RCC 7860 (cell line): ENCODE data around the gene AGAP1.

ENCODE experiments used
- DNase-seq: peaks from one replicate; pipeline ENCODE4 v3.0.0-alpha.2; 2015; ENCODE audit warnings: low spot score
- FAIRE-seq: peaks from 2 replicates; lab custom pipeline; 2012; peaks lifted over from hg19 to GRCh38; lab: Jason Lieb, UNC

Gene AGAP1

DNA sequence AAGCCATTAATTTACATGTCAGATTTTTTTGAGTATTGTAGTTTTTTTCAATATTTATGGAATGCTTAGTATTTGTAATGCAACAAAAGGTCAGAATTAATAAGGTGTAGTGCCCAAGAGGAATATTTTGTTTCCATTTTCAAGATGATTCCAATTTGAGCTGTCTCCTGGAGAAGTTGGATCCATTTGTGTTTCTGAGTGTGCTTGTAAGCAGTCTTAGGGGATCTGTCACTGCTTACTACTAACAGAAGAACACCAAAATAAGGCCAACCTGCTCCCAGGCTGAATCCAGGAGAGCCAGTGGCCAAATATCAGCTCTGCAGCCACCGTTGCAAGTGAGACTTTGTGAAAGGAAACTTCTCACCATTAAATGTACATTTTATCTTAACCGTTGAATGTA is 129.9 kb downstream of the AGAP1 start:
- FAIRE-seq (no peak), DNase-seq (no peak)

DNA sequence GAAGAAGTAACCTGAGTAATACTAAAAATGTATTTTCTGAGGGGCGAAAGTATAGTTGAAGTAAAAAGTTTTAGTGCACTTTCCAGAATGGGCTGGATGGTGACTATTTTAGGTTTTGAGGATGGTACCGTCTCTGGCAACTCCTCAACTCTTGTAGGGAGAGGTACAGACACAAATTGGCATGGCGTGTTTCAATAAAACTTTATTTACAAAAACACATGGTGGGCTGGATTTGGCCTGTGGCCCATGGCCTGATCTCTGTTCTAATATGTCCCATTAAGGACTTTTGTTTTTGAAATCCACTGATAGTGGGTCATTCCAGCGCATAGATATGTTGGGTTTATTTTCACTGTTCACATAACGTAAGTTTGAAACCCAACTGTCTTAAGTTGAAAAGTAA is 132.8 kb downstream of the AGAP1 start:
- FAIRE-seq = no peak

DNA sequence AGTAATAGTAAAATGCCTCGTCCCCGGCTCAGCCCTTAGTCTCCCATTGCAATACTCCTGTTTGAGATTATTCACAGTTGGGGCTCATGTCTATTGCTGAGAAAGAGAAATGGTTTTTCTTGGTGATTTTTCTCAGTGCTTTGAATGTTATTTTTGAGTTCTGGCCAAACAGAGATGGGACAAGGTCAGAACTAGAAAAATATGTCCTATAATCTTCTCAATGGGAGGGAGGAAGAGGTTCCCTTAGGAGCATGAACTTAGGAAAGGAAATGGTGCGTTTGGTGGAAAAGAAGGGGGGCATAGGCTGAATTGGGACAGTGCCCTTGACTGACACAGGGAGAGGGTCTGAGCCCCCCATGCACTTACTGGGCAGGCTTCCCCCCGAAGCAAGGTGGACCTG is 133.8 kb downstream of the AGAP1 start:
- FAIRE-seq = no peak

More for the DNA sequence above, 132.8 kb downstream of the AGAP1 start:
- DNase-seq = no peak

GRCh38 chr2:235630718-235631296 is 137.0 kb downstream of the AGAP1 start:
- DNase-seq (no peak), FAIRE-seq (no peak)

More for the DNA sequence above, 133.8 kb downstream of the AGAP1 start:
- no peak for DNase-seq

DNA sequence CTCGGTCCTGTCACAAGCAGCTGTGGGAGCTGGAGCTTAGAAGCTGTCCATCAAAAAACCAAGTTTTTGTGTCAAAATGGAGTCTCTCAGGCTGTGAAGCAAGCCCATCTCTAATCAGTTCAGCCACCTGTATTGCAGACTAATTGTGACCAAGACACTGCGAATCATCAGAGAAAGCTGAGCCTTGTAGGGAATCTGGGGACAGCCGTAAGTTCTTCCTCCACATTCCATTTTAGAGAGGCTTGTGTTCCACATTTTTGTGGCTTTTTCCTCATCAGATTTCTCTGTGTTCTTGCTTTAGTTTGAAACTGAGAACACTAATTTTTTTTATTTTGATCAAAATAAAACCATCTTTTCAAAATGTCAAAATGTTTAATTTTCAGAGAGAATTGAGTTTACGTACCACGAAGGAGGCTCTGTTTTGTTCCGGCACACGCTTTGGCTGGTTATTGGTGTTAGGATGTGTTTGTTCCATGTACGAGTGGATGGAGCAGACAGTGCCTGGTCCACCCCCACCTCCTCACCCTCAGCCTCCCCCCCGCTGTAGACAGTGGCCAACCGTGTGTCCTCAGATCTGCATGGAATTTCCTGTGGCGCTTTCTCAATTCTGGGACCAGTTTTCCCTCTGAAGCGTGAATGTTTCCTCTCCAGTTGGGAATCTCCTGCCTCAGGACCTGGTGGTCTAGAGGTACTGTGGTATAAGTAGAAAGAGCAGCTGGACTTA is 140.8 kb downstream of the AGAP1 start:
- FAIRE-seq (no peak), DNase-seq (no peak)

GRCh38 chr2:235636546-235636945 is 142.7 kb downstream of the AGAP1 start:
- DNase-seq = no peak
- no peak for FAIRE-seq

GRCh38 chr2:235637896-235638295 is 144.1 kb downstream of the AGAP1 start:
- FAIRE-seq = no peak

DNA sequence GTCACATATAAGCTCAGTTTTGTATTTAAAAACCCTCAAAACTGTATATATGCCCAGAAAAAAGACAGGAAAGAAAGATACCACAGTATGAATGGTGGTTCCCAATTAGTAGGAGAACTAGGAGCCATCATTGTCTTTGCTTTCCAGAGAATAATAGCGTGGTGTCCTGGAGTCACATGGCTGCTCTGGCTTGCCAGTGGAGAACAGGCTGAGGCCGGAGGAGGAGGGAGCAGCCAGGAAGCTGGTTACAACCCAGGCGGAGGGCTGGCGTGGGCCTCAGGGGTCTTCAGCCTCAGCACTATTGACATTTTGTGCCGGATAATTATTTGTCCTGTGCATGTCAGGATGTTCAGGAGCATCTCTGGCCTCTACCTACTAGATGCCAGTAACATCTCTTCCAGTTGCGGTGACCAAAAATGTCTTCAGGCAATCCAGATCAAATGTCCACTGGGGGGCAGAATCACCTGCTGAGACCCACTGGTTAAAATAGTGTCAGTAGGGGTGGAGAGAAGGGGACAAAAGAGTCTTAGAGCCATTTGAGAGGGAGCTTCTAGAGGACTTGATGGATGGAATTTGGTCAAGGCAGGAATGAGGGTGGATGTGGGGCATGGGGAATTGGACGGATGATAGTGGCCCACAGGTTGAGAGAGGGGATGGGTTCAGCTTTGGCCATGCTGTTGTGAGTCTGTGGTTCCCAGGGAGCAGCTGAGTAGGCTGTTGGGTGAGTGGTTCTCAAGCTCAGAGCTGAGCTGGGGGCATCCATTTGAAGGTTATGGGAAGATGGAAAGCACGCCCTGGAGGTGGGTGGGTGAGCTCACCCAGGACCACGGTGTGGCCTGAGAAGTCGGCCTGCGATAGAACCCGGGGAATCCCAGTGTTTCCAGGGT is 144.9 kb downstream of the AGAP1 start:
- DNase-seq (no peak), FAIRE-seq (no peak)

More at GRCh38 chr2:235637896-235638295, 144.1 kb downstream of the AGAP1 start:
- DNase-seq = no peak

- FAIRE-seq (no peak), DNase-seq (peak; percentile 53)
Measured at GRCh38 chr2:235639428-235639773, 145.6 kb downstream of the AGAP1 start.

DNA sequence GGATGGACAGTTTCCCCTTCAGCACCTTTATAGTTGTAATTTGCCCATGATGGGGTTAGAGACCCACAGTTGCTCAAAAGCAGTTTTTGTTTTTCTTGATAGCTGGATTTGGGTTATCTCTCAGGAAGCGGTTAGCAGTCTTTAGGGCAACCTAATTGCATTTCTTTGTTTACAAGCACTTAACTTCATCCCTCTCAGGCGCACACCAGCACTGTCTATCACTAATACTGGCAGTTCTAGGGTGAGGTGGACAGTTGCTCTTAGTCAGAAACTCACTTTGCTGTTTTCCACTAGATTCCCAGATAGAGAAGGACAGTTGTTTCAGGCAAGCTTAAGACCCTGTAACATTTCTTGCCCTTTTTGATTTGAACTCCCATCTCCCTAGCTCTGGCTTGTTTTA is 146.0 kb downstream of the AGAP1 start:
- DNase-seq = no peak
- no peak for FAIRE-seq

GRCh38 chr2:235640377-235640776 is 146.5 kb downstream of the AGAP1 start:
- FAIRE-seq (no peak), DNase-seq (no peak)

DNA sequence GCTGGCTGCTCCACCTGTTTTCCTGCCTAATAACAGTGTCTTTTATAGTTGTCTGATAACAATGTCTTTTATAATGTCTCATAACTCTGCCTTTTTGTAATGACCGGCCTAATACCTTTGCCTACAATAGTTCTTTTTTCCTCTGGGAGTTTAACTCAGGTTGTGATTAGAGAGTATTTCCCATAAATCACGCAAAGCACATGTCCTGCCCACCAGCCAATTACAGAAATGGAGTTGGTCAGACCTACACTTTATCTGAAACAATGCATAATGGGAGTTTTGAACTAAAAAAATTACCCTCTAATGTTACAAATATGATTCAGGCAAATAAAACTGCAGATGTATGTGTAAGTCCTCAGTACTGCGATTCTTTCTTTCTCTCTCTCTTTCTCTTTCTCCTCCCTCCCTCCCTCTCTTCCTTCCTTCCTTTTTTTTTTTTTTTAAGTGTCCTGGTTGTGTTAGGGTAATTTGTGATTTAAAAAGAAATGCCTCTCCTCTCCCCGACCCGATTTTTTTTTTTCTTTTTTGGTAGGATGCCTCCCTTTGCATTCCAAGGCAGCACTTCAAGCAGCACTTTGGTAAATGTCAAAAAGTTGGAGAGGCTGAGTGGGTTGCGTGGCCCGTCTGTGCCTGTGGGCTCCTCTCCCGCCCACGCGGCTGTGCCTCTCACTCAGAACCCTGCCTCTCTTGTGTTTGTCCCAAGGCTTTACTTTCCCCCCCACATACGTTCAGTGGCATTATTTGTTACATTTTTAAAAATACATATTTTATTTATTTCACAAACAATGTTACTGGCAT is 147.3 kb downstream of the AGAP1 start:
- DNase-seq = no peak
- FAIRE-seq = no peak

DNA sequence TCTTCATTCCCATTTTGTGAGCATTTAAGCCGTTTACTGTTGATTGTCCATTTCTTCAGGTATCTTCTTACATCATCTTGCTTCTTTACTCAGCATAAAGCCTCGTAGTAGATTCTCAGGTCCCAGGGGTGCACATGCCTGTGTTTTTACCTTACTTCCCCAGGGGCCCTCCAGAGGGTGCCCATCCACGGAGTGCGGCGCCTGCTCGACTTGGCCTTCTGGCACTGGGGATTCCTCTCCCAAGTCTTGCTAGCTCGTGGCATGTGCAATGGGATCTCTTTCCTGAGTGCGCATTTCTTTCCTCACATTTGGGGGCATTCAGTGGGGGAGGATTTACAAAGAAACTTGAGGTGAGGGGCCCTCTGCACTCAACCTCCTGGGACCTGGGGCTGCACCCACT is 148.1 kb downstream of the AGAP1 start:
- FAIRE-seq (no peak), DNase-seq (no peak)

DNA sequence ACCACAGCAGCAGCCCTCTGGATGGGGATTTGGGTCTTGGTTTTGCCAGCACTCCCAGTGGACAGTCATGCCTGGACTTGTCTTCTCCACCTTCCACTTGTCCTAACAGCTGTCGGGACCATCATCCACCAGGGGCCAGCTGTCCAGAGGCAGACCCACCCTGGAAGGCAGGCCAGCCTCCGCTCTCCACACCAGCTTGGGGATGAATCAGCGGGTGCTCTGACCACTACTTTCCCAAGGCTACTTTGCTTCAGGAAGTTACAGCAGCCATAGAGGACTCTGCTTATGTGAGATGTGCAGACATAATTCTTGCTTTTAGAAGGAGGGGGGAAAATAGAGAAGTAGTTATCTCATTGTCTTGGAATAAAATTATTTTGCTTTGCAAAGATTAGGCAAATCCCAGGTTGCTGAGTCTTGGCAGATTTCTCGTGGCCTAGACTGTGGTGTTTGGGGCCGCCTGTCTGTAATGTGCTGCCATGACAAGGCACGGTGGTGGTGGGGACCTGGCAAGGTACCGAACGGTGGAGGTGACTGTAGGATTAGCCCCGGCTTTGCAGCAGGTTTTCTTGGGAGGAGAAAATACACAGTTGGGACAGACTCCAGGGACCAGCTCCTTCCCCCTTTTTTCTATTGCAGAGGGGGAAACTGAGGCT is 148.7 kb downstream of the AGAP1 start:
- DNase-seq (peak; percentile 15), FAIRE-seq (no peak)

- FAIRE-seq (no peak), DNase-seq (no peak)
Measured at GRCh38 chr2:235643680-235644511, 150.1 kb downstream of the AGAP1 start.

DNA sequence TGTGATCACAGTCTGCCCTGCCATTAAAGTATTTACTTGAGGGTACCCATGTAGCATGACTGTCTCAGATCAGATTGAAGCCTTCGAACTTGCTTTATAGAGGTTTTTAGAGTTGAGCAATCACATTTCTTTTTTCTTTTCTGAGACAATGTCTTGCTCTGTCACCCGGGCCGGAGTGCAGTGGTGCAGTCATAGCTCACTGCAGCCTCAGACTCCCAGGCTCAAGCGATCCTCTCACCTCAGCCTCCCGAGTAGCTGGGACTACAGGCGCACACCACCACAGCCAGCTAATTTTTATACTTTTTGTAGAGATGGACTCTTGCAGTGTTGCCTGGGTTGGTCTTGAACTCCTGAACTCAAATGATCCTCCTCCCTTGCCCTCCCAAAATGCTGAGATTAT is 153.4 kb downstream of the AGAP1 start:
- FAIRE-seq = no peak
- no peak for DNase-seq

GRCh38 chr2:235647877-235648276 is 154.0 kb downstream of the AGAP1 start:
- DNase-seq (no peak), FAIRE-seq (no peak)

GRCh38 chr2:235649418-235649817 is 155.6 kb downstream of the AGAP1 start:
- FAIRE-seq = no peak
- DNase-seq = no peak

DNA sequence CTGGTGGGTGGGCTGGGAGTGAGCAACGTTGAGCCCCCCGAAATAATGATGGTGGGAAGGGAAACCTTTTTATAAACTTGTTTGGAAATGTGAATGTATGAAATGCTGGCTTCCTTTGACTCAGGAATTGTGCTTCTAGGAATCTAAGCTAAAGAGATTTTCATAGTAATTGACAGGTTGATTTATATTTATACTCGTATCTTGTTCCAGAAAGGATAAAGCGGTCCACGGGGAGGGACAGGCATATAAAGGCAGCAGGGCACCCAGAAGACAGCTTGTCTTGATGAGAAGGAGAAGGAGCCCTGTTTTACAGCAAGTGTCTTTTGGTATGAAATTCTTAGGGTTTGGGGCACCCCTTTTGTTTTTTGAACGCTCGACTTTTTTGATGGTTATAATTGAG is 157.8 kb downstream of the AGAP1 start:
- FAIRE-seq (no peak), DNase-seq (no peak)
